Activated T-helper 1 cell treated with anti-CD3 and anti-CD28 coated beads, Interleukin-12 subunit alpha, Interleukin-12 subunit beta, Interleukin-2, Interleukin-4 antibody, amounts not matched to agents 30 ng/mL and 10 ng/mL and 1 ng/mL, durations not matched to agents 14 hours and 24 hours and 36 hours (primary cell): Measurements from ENCODE around the gene LIMS1. TPM values are rescaled to one million over a fixed set of nuclear protein-coding genes. Genes with fewer than 3 reads are reported as not detected.
A peak's percentile ranks its signal among the peaks of the same experiment; 100 is the strongest.
"Not testable (repeated sequence)": the region's sequence is repeated elsewhere in the genome, so short reads cannot be mapped to it uniquely, and the experiment has no call there.

Source experiments
- DNase-seq: peaks from one replicate; pipeline ENCODE4 v3.0.0; 2021; ENCODE audit warnings: low spot score
- H3K27ac Mint-ChIP-seq: one replicate; pipeline ENCODE4 v1.8.0; 2021; ENCODE audit warnings: mild to moderate bottlenecking, mixed read lengths
- H3K27me3 Mint-ChIP-seq: one replicate; pipeline ENCODE4 v1.8.0; 2022; ENCODE audit warnings: mild to moderate bottlenecking, moderate library complexity, mixed read lengths; ENCODE audit not compliant: insufficient read depth
- H3K36me3 Mint-ChIP-seq: one replicate; pipeline ENCODE4 v1.8.0; 2021; ENCODE audit warnings: low read depth, mixed read lengths
- H3K4me1 Mint-ChIP-seq: one replicate; pipeline ENCODE4 v1.8.0; 2021; ENCODE audit warnings: low read depth, mixed read lengths
- H3K4me3 Mint-ChIP-seq: one replicate; pipeline ENCODE4 v1.8.0; 2021; ENCODE audit warnings: mild to moderate bottlenecking, moderate library complexity, mixed read lengths
- H3K9me3 Mint-ChIP-seq: one replicate; pipeline ENCODE4 v1.8.0; 2021; ENCODE audit warnings: mixed read lengths
- intact Hi-C: fragments of 100-400 bp; cut with micrococcal nuclease; formaldehyde crosslinking; loops from one replicate; pipeline ENCODE4 v1.15.1; 2024
- total RNA-seq: library from RNA; stranded (reverse); gene quantifications from 2 replicates; pipeline ENCODE4 v1.2.3, GENCODE V29; 2022

LIMS1 gene
- total RNA-seq, 1 donor from 2014 or later = 69.6 TPM

- Mint-ChIP-seq H3K27me3 (no peaks in the 10 kb centered on the region), H3K9me3 (no peaks in the 10 kb centered on the region), H3K36me3 (peaks cover 7% of the 10 kb centered on the region), H3K4me3 (peak within 1 kb of the TSS; percentile 94), H3K4me1 (peaks cover 16% of the 10 kb centered on the region), H3K27ac (peak within 1 kb of the TSS; percentile 99)
- peak; percentile 92 for DNase-seq
- intact Hi-C loops = loop anchor here (1.0 to 5.0 kb wide), 7 partner anchors 67 to 270 kb away; partner anchors contain the start of genes CCDC138, GCC2 and LIMS1
Observed at GRCh38 chr2:108719149-108720044, 185.1 kb downstream of the LIMS1 start, which contains the start of gene RANBP2. Gene RANBP2, plus strand, starts transcription at chr2:108719482. Its CDS starts 125 bp downstream, at chr2:108719607.

DNA sequence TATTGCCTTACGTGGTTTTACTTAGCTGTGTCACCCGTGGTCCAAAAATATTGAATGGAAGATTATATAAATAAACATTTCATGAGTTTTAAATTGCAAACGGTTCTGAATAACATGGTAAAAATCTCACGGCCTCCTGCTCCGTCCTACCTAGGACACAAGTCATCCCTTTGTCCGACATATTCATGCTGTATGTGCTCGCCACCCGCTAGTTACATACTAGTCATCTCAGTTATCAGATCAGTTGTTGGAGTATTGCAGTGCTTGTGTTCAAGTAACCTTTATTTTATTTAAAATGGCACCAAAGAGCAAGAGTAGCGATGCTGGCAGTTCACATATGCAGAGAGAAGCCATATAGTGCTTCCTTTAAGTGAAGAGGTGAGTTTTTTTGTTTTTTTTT lies 191.8 kb downstream of the LIMS1 start:
- intact Hi-C loops, H3K27me3 Mint-ChIP-seq, H3K4me3 Mint-ChIP-seq, DNase-seq, H3K27ac Mint-ChIP-seq, H3K9me3 Mint-ChIP-seq, H3K36me3 Mint-ChIP-seq: not testable (repeated sequence)
- peaks cover 21% of the 10 kb centered on the region for H3K4me1 Mint-ChIP-seq

DNA sequence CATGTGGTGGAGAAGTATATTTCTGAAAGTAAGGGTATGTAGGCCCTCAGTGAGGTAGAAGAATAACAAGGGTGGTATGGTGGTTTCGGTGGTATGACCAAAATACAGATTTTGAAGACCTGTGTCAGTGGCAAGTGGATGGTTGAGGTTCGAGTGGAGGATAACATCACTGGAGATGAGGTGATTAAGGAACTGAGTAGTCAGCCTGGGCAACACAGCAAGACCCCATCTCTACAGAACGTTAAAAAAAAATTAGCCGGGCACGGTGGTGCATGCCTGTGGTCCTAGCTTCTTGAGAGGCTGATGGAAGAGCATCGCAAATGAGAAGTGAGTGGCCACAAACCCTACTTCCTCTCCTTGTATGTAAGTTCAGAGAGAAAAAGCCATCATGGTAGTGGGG lies 200.4 kb downstream of the LIMS1 start:
- H3K4me1 Mint-ChIP-seq, intact Hi-C loops, H3K27me3 Mint-ChIP-seq, H3K9me3 Mint-ChIP-seq, DNase-seq, H3K4me3 Mint-ChIP-seq: not testable (repeated sequence)
- Mint-ChIP-seq H3K27ac (peak overlapping the region; percentile 25), H3K36me3 (peaks cover 26% of the 10 kb centered on the region)

Other genes with a start within 250 kb of the LIMS1 start
- not detected in 2 replicates for gene SULT1C2, start 245.6 kb upstream of the LIMS1 start, total RNA-seq
- gene SULT1C4, start 156.5 kb upstream of the LIMS1 start, total RNA-seq = not detected in 2 replicates
- 43.7 and 44.1 TPM in 2 replicates for gene GCC2, start 85.3 kb upstream of the LIMS1 start, total RNA-seq
- 68.0 and 74.1 TPM in 2 replicates for gene RANBP2, start 185.0 kb downstream of the LIMS1 start, total RNA-seq